Measurements from ENCODE around the gene INSYN2B. TPM values are rescaled to one million over a fixed set of nuclear protein-coding genes. Genes with fewer than 3 reads are reported as not detected.

Gene INSYN2B
- total RNA-seq, 1 donor from 2014 or later = 0.12 TPM

GRCh38 chr5:169905017-169905416 is 75.3 kb downstream of the INSYN2B start:
- TF ChIP-seq CTCF (IDR thresholded peaks at IDR 0.05; ENCODE audit: unreplicated experiment) = no peak
- no peak for DNase-seq (ENCODE audit: low spot score, unreplicated experiment)
- H3K27ac Mint-ChIP-seq = no peak overlapping the region
- H3K27me3 Mint-ChIP-seq = peaks cover 28% of the 10 kb centered on the region
- no peak overlapping the region for H3K4me3 Mint-ChIP-seq (ENCODE audit: low read depth)
- H3K36me3 Mint-ChIP-seq (ENCODE audit: insufficient read depth) = no peaks in the 10 kb centered on the region
- H3K4me1 Mint-ChIP-seq (ENCODE audit: low read depth) = peaks cover 3% of the 10 kb centered on the region
- H3K9me3 Mint-ChIP-seq (ENCODE audit: low read depth) = no peaks in the 10 kb centered on the region

GRCh38 chr5:169904508-169904907 is 75.8 kb downstream of the INSYN2B start:
- DNase-seq (ENCODE audit: low spot score, unreplicated experiment) = no peak
- no peaks in the 10 kb centered on the region for H3K36me3 Mint-ChIP-seq (ENCODE audit: insufficient read depth)
- H3K4me3 Mint-ChIP-seq (ENCODE audit: low read depth) = no peak overlapping the region
- H3K27ac Mint-ChIP-seq = no peak overlapping the region
- H3K4me1 Mint-ChIP-seq (ENCODE audit: low read depth) = peaks cover 3% of the 10 kb centered on the region
- no peaks in the 10 kb centered on the region for H3K9me3 Mint-ChIP-seq (ENCODE audit: low read depth)
- peaks cover 31% of the 10 kb centered on the region for H3K27me3 Mint-ChIP-seq
- no peak for TF ChIP-seq CTCF (IDR thresholded peaks at IDR 0.05; ENCODE audit: unreplicated experiment)

- no peak for DNase-seq (ENCODE audit: low spot score, unreplicated experiment)
- Mint-ChIP-seq H3K27me3 (peaks cover 31% of the 10 kb centered on the region), H3K4me3 (ENCODE audit: low read depth) (no peak overlapping the region), H3K4me1 (ENCODE audit: low read depth) (peaks cover 3% of the 10 kb centered on the region), H3K36me3 (ENCODE audit: insufficient read depth) (no peaks in the 10 kb centered on the region), H3K27ac (no peak overlapping the region), H3K9me3 (ENCODE audit: low read depth) (no peaks in the 10 kb centered on the region)
- TF ChIP-seq CTCF (IDR thresholded peaks at IDR 0.05; ENCODE audit: unreplicated experiment) = no peak
These were observed 76.2 kb downstream of the INSYN2B start for GRCh38 chr5:169904059-169904458.

GRCh38 chr5:169901896-169902295 is 78.4 kb downstream of the INSYN2B start:
- DNase-seq (ENCODE audit: low spot score, unreplicated experiment) = no peak
- no peaks in the 10 kb centered on the region for H3K36me3 Mint-ChIP-seq (ENCODE audit: insufficient read depth)
- no peak for TF ChIP-seq CTCF (IDR thresholded peaks at IDR 0.05; ENCODE audit: unreplicated experiment)
- H3K27ac Mint-ChIP-seq = no peak overlapping the region
- no peak overlapping the region for H3K4me3 Mint-ChIP-seq (ENCODE audit: low read depth)
- no peaks in the 10 kb centered on the region for H3K9me3 Mint-ChIP-seq (ENCODE audit: low read depth)
- peaks cover 32% of the 10 kb centered on the region for H3K27me3 Mint-ChIP-seq
- H3K4me1 Mint-ChIP-seq (ENCODE audit: low read depth) = peaks cover 3% of the 10 kb centered on the region

GRCh38 chr5:169897481-169897880 is 82.8 kb downstream of the INSYN2B start:
- Mint-ChIP-seq H3K27me3 (peaks cover 45% of the 10 kb centered on the region), H3K4me1 (ENCODE audit: low read depth) (peaks cover 3% of the 10 kb centered on the region), H3K36me3 (ENCODE audit: insufficient read depth) (no peaks in the 10 kb centered on the region), H3K4me3 (ENCODE audit: low read depth) (no peak overlapping the region), H3K9me3 (ENCODE audit: low read depth) (no peaks in the 10 kb centered on the region), H3K27ac (no peak overlapping the region)
- TF ChIP-seq CTCF (IDR thresholded peaks at IDR 0.05; ENCODE audit: unreplicated experiment) = no peak
- DNase-seq (ENCODE audit: low spot score, unreplicated experiment) = no peak

All from progenitor cell of endocrine pancreas (in vitro differentiated cells).